Kidney glomerular epithelial cell (primary cell): ENCODE measurements around the gene NCR3LG1.
"Not testable (repeated sequence)": the region's sequence is repeated elsewhere in the genome, so short reads cannot be mapped to it uniquely, and the experiment has no call there.

ENCODE experiments used
- DNase-seq: peaks from one replicate; lab custom pipeline; 2025; lab: John Stamatoyannopoulos, UW

Gene NCR3LG1

GRCh38 chr11:17412488-17413180 lies 61.0 kb downstream of the NCR3LG1 start:
- DNase-seq = no peak

- no peak for DNase-seq
Observed at GRCh38 chr11:17413414-17414316, 62.1 kb downstream of the NCR3LG1 start.

- DNase-seq = no peak
Observed at GRCh38 chr11:17414317-17414737, 62.7 kb downstream of the NCR3LG1 start.

- no peak for DNase-seq
Observed at GRCh38 chr11:17414992-17415391, 63.4 kb downstream of the NCR3LG1 start.

GRCh38 chr11:17415523-17416104 lies 64.0 kb downstream of the NCR3LG1 start:
- no peak for DNase-seq

GRCh38 chr11:17416492-17416891 lies 64.9 kb downstream of the NCR3LG1 start:
- no peak for DNase-seq

GRCh38 chr11:17418444-17419081 lies 67.0 kb downstream of the NCR3LG1 start:
- DNase-seq = no peak

- no peak for DNase-seq
Observed at GRCh38 chr11:17421781-17422180, 70.2 kb downstream of the NCR3LG1 start.

GRCh38 chr11:17423533-17424310 lies 72.1 kb downstream of the NCR3LG1 start:
- DNase-seq = no peak

GRCh38 chr11:17426233-17426632 lies 74.6 kb downstream of the NCR3LG1 start:
- DNase-seq = not testable (repeated sequence)
